Upper lobe of right lung (tissue), 1 donor: ENCODE results near the gene ARHGAP15. TPM values are rescaled to one million over a fixed set of nuclear protein-coding genes. Genes with fewer than 3 reads are reported as not detected.

Experiments used
- ATAC-seq: fragments of 200-7000 bp; cut with Tn5 transposase; one replicate; pipeline ENCODE4 v1.9.1; 2020; ENCODE audit warnings: mild to moderate bottlenecking, moderate library complexity
- DNase-seq: peaks from one replicate; pipeline ENCODE4 v3.0.0-alpha.2; 2020
- H3K27ac ChIP-seq: fragments of 200-600 bp; one replicate; pipeline ENCODE4 v1.8.0; 2022
- H3K27me3 ChIP-seq: fragments of 200-600 bp; one replicate; pipeline ENCODE4 v1.8.0; 2022; ENCODE audit warnings: mild to moderate bottlenecking
- H3K36me3 ChIP-seq: fragments of 200-600 bp; one replicate; pipeline ENCODE4 v1.8.0; 2022
- H3K4me1 ChIP-seq: fragments of 200-600 bp; one replicate; pipeline ENCODE4 v1.8.0; 2022
- H3K4me3 ChIP-seq: fragments of 200-600 bp; one replicate; pipeline ENCODE4 v1.8.0; 2022; ENCODE audit warnings: mild to moderate bottlenecking
- H3K9me3 ChIP-seq: fragments of 200-600 bp; one replicate; pipeline ENCODE4 v1.8.0; 2022
- CTCF ChIP-seq: fragments of 200-600 bp; IDR thresholded peaks from one replicate; pipeline ENCODE4 v1.8.0; 2022; ENCODE audit warnings: antibody characterized with exemption
- intact Hi-C: fragments of 100-400 bp; cut with DNase I; formaldehyde crosslinking; loops from one replicate; pipeline ENCODE4 v1.11.0; 2022
- total RNA-seq: library from RNA; stranded (reverse); fragmentation: NEBNext Ultra II Directional; extraction: Animal tissue kit (Norgen Biotek cat#: 25700); gene quantifications from one replicate; pipeline ENCODE4 v1.2.1, GENCODE V29; 2021
- donor health status: DM: no; HTN: yes; CAD: no; lungs with severe emphysema.

Gene ARHGAP15
- total RNA-seq, 1 donor from 2014 or later, result 19.2 TPM

- intact Hi-C loops, result no loop called here
Observed at GRCh38 chr2:143571747-143572146, 442.5 kb downstream of the ARHGAP15 start.

GRCh38 chr2:143572421-143572820 lies 443.2 kb downstream of the ARHGAP15 start:
- Histone ChIP-seq H3K27me3 (no peaks in the 10 kb centered on the region), H3K9me3 (no peaks in the 10 kb centered on the region), H3K4me1 (no peaks in the 10 kb centered on the region), H3K36me3 (no peaks in the 10 kb centered on the region), H3K4me3 (no peak overlapping the region), H3K27ac (no peak overlapping the region)
- no peak for TF ChIP-seq CTCF
- intact Hi-C loops, result no loop called here
- ATAC-seq (no peak), DNase-seq (no peak)

More at GRCh38 chr2:143571747-143572146, 442.5 kb downstream of the ARHGAP15 start:
- Histone ChIP-seq H3K4me3 (no peak overlapping the region), H3K9me3 (no peaks in the 10 kb centered on the region), H3K27me3 (no peaks in the 10 kb centered on the region), H3K27ac (no peak overlapping the region), H3K4me1 (no peaks in the 10 kb centered on the region), H3K36me3 (no peaks in the 10 kb centered on the region)
- ATAC-seq, result no peak
- no peak for TF ChIP-seq CTCF
- DNase-seq, result no peak

- DNase-seq (no peak), ATAC-seq (no peak)
- Histone ChIP-seq H3K36me3 (no peaks in the 10 kb centered on the region), H3K27me3 (no peaks in the 10 kb centered on the region), H3K27ac (no peak overlapping the region), H3K9me3 (no peaks in the 10 kb centered on the region), H3K4me3 (no peak overlapping the region), H3K4me1 (no peaks in the 10 kb centered on the region)
- no peak for TF ChIP-seq CTCF
- intact Hi-C loops, result no loop called here
Observed at GRCh38 chr2:143574069-143574468, 444.9 kb downstream of the ARHGAP15 start.

- H3K27me3 ChIP-seq, result no peaks in the 10 kb centered on the region
- DNase-seq (no peak), ATAC-seq (peak; percentile 45)
- intact Hi-C loops, result no loop called here
- H3K36me3 ChIP-seq, result no peaks in the 10 kb centered on the region
- H3K4me3 ChIP-seq, result no peak overlapping the region
- H3K4me1 ChIP-seq, result no peaks in the 10 kb centered on the region
- no peaks in the 10 kb centered on the region for H3K9me3 ChIP-seq
- TF ChIP-seq CTCF, result peak; percentile 31
- H3K27ac ChIP-seq, result no peak overlapping the region
Observed at GRCh38 chr2:143575340-143575739, 446.1 kb downstream of the ARHGAP15 start.

GRCh38 chr2:143577489-143577888 lies 448.3 kb downstream of the ARHGAP15 start:
- DNase-seq (no peak), ATAC-seq (no peak)
- H3K9me3 ChIP-seq, result no peaks in the 10 kb centered on the region
- H3K36me3 ChIP-seq, result no peaks in the 10 kb centered on the region
- no peak overlapping the region for H3K4me3 ChIP-seq
- H3K4me1 ChIP-seq, result peaks cover 6% of the 10 kb centered on the region
- intact Hi-C loops, result no loop called here
- H3K27me3 ChIP-seq, result no peaks in the 10 kb centered on the region
- TF ChIP-seq CTCF, result no peak
- no peak overlapping the region for H3K27ac ChIP-seq

- H3K9me3 ChIP-seq, result no peaks in the 10 kb centered on the region
- no peak overlapping the region for H3K4me3 ChIP-seq
- peaks cover 6% of the 10 kb centered on the region for H3K4me1 ChIP-seq
- DNase-seq (no peak), ATAC-seq (no peak)
- H3K36me3 ChIP-seq, result no peaks in the 10 kb centered on the region
- H3K27me3 ChIP-seq, result no peaks in the 10 kb centered on the region
- intact Hi-C loops, result no loop called here
- H3K27ac ChIP-seq, result no peak overlapping the region
- no peak for TF ChIP-seq CTCF
Observed at GRCh38 chr2:143579456-143579855, 450.2 kb downstream of the ARHGAP15 start.
